SKM-1 (cell line): Measurements from ENCODE around the gene SGCA.

ENCODE experiments used
- DNase-seq: peaks from one replicate; lab custom pipeline; 2025; ENCODE audit not compliant: unreplicated experiment; lab: John Stamatoyannopoulos, UW

SGCA gene

GRCh38 chr17:50192618-50193291, 26.9 kb downstream of the SGCA start:
- no peak for DNase-seq

GRCh38 chr17:50194140-50194933, 28.5 kb downstream of the SGCA start:
- no peak for DNase-seq

GRCh38 chr17:50194934-50195865, 29.4 kb downstream of the SGCA start:
- DNase-seq: no peak

GRCh38 chr17:50196036-50196435, 30.2 kb downstream of the SGCA start:
- DNase-seq: no peak

GRCh38 chr17:50196826-50197225, 31.0 kb downstream of the SGCA start:
- no peak for DNase-seq

- DNase-seq: peak; percentile 63
Observed at GRCh38 chr17:50198026-50198669, 32.3 kb downstream of the SGCA start.

- DNase-seq: no peak
Observed at GRCh38 chr17:50199211-50199802, 33.5 kb downstream of the SGCA start.

- peak; percentile 27 for DNase-seq
Observed at GRCh38 chr17:50199803-50200456, 34.1 kb downstream of the SGCA start.

- DNase-seq: peak; percentile 75
Observed at GRCh38 chr17:50200457-50201275, 34.9 kb downstream of the SGCA start.

- DNase-seq: no peak
Observed at GRCh38 chr17:50201276-50201854, 35.6 kb downstream of the SGCA start, which contains the start of gene COL1A1. COL1A1 (minus strand) TSS chr17:50201631; CDS start chr17:50201513, 118 bp downstream.

GRCh38 chr17:50203086-50203485, 37.3 kb downstream of the SGCA start:
- no peak for DNase-seq

- no peak for DNase-seq
Observed at GRCh38 chr17:50203604-50204345, 38.0 kb downstream of the SGCA start.

- no peak for DNase-seq
Observed at GRCh38 chr17:50204431-50204830, 38.6 kb downstream of the SGCA start.

GRCh38 chr17:50205111-50205962, 39.5 kb downstream of the SGCA start:
- DNase-seq: no peak

GRCh38 chr17:50205963-50206505, 40.2 kb downstream of the SGCA start:
- DNase-seq: no peak

- DNase-seq: no peak
Observed at GRCh38 chr17:50206604-50207293, 40.9 kb downstream of the SGCA start.
